Activated T-helper 9 cell treated with anti-CD3 and anti-CD28 coated beads, Interleukin-2, amount 50 U/mL, for 16 hours (primary cell): Measurements from ENCODE around the gene ELOVL6.

Source experiments
- DNase-seq: peaks from one replicate; pipeline ENCODE4 v3.0.0-alpha.2; 2020; ENCODE audit warnings: low read depth

The ELOVL6 gene

DNA sequence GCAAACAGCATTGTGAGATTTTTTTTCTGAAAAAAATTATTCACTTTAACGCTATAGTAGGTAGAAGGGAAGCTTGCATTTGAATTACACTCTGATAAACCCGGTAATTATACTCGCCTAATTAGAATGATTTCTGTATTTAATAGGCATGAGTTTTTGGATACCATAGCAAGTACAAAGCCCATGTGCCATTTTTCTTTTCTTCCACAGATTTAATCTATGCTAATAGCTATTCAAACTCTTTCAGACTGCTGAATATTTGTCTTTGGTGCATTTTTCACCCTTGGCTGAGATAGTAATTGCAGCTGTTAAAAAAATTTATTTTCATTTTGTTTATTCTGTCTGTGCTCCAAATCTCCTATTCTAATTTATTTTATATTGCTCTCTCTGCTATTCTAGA is 172.7 kb downstream of the ELOVL6 start:
- no peak for DNase-seq

DNA sequence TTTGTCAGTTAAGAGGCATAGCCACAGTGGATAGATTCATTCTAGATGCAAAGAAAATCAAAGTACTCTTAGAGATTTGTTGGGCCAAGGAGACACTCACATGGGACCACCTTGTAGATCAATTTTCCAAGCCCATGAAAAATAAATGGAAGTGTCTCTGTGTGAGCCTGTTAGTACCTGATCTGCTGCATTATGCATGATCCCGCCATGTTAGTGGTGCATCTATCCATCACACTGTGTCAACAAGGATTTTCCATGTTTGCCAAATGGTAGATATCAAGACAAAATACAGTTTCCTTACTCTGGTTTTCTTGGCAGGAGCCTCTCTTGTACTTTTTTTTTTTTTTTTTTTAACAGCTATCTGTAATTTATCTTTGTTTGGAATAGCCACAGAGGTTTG is 173.4 kb downstream of the ELOVL6 start:
- DNase-seq: no peak

DNA sequence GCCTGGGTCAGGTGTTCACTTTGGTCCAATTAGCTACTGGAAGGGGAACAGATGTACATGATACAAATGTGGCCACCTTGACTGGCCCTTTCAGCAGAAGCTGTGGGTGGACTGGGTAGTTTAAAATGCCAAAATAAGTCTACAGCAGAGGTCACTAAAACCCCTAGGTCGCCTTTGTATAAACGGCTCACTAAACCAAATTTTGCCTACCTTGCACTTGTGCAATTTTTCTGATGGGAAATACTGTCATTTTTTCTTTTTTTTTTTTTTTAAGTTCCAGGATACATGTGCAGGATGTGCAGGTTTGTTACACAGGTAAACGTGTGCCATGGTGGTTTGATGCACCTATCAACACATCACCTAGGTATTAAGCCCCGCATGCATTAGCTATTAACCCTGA is 176.0 kb downstream of the ELOVL6 start:
- DNase-seq: no peak

DNA sequence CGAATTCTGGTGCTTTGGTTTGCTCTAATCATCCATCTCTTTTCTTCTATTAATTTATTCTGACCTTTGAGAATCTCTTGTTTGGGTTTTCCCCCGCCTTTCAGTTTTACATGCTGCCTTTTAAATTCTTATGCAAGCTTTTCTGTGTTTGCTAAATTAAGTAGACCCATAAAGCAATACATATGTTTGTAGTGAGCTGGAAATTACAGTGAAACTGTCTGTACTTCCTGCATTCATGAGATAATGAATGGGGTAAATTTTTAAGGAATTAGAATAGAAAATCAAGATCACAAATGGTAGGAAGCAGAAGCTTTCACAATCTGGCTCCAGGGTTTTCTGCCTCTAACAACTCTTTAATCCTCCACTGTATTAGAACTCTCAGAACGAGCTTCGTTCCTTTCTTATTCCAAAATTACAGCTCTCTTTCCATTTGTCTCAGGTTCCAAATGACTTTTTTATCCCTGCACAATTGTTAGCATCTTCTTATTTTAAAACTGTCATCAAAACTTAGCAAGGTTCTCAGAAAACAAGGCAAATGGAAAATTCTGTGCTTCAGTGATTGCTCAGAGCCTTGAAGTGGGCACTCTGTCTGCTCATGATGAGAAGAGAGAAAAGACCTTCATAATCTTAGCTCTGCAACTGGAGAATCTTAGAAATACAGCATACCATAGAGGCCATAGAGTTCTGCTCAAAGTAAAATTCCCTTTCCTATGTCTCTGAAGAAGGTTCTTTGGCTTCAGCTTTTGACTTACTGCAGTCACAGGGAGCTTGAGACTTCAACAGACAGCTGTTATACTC is 177.6 kb downstream of the ELOVL6 start:
- no peak for DNase-seq

DNA sequence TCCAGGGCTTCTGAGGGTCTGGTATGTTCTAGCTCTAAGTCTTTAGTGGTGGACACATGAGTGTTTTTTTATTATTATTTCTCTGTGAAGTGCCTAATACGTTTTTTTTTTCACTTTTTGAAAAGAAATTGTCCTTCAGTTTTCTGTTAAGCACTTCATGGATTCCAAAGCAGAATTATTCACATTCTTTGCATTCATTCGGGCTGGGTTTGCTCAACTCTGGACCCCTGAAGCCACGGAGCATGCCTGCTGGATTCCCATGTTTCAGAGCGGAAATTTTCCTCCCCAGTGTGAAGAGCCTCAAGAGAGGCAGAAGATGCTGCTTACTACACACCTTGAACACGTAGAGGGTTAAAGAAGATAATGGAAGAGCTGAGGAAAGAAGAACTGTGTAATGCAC is 178.3 kb downstream of the ELOVL6 start:
- no peak for DNase-seq

DNA sequence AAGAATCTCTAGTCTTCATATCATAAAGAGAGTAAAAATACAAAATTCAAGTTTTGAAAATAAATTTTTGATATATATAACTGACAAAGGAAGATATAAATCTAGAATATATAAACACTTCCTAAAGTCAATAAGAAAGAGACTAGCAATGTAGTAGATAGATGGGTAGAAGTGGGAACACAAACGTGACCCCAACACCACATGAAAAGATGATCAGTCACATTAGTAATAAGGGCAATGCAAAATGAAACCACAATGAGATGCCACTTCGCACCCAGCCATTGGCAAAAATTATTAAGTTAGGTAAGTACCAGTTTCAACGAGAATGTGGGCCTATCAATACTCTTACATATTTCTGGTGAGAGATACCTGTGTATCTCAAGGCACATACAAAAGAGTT is 179.3 kb downstream of the ELOVL6 start:
- no peak for DNase-seq

DNA sequence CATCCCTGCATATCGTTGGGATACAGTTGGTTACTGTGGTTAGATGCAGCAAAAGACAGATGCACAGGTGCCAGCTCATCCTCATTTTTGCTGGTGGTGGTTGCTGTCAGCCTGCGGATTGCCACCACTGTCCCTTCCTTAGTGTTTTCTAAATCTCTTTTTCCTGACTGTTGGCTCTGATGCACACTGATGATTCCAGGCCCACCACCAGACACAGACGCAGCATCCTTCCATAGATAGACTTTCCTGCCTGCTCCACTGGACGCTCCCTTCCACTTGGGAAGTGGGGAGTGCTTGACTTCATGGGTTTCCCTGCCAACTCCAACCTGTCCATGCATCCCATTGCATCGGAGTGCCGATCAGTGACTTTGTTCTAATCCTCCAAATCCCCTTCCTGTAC is 184.2 kb downstream of the ELOVL6 start:
- DNase-seq: no peak

DNA sequence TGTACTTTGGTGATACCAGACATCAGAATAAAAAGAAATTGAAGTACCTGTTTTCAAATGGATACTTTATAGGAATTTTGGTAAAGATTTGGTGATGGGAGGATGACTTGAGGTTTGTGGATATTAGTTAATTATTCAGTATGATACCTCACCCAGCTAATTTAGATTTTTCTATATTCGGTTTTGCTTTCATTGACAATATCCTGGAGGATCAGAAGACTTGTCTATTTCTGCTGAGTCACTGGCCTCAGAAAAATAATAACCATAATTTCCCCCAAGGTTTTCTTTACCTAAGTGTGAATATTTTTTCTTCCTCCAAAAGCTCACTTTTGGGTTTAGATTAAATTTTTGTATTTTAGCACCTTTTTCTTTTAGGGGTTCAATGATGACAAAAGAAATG is 185.5 kb downstream of the ELOVL6 start:
- DNase-seq: no peak

DNA sequence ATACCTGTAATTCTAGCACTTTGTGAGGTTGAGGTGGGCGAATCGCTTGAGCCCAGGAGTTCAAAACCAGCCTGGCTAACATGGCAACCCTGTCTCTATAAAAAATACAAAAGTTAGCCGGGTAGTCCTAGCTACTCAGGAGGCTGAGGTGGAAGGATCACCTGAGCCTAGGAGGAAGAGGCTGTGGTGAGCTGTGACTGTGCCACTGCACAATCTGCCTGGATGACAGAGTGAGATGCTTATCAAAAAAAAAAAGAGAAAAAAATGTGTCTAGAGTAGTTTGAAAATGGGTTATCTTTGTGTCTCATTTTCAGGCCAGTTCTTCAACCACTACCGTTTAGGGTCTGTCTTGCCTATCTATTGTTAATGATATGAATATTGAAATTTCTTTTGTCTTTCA is 187.6 kb downstream of the ELOVL6 start:
- no peak for DNase-seq

DNA sequence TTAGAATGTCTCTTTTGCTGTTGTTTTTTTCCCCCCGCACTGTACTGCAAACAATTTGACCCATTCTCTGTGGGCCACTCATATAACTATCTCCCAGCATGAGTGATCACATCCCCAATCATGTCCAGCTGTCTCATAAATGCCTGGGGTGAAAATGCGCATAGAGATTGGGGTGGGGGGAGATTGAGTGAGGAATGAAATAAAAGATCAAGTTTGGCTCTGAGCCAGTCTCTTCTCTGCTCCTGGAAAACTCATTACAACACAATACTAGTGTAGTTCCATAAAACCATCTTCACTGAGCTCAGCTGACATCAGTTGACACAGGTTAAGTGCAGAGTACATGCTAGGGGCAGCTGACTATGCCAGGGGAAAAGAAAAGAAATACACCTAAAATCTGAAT is 188.9 kb downstream of the ELOVL6 start:
- DNase-seq: no peak

DNA sequence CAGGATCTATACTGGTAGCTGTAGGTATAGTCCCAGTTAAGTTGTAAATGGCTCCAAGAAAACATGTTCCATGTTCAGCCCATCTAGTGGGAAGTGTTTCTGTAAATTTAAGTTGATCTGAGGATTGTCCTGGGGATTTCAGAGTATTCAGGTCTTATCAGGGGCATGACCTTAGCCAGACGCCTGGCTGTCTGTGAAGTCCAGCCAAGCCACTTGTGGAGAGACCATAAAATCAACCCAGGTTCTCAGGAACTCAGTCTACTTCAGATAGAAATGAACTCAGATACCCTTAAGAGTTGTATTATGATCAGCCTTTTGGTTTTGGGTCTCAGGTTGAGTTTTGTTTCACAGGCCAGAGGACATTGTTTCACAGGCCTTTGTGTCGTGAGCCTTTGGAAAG is 189.9 kb downstream of the ELOVL6 start:
- no peak for DNase-seq

DNA sequence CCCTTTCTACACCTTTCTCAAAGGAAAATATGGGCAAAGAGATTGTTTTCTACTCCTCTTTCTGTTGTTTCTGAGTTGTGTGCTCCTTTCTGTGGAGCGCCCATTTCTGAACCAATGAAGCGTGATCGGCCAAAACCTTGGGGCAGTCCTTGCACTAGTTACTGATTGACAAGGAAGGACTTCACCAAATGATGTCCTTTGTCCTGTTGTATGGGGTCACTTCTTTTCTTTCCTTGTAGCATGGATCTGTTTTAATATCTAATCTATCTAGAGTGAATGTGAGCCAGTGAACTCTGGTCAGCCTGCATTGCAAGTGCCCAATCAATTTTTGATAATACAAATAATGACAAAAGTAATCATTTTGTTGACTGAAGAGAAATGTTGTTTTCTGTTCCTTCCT is 191.2 kb downstream of the ELOVL6 start:
- DNase-seq: no peak

DNA sequence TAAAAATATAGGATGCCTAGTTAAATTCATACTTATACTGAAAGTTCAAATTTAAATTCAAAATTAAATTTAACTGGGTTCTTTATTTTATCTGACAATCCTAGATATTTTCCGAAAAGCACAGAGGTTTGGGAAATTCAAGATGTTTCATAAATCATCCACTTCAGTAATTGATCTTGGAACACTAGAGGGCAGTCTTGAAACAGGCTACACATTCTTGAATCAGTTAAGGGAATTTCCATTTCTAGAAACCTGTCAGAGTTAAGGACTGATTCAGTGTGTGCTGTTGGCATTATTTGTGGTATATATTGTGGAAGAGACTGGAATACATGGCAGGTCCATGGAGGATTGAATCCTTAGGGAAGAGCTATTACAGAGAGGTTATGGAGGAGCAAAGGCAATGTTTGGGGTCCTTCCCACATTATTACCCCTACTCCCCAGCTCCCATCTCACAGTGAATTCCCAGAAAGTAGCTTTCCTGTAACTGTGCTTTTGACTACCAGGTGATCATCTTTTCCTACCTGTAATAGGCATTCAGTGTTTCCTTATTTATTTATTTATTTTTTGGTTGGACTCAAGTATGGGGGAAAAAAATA is 192.9 kb downstream of the ELOVL6 start:
- no peak for DNase-seq

DNA sequence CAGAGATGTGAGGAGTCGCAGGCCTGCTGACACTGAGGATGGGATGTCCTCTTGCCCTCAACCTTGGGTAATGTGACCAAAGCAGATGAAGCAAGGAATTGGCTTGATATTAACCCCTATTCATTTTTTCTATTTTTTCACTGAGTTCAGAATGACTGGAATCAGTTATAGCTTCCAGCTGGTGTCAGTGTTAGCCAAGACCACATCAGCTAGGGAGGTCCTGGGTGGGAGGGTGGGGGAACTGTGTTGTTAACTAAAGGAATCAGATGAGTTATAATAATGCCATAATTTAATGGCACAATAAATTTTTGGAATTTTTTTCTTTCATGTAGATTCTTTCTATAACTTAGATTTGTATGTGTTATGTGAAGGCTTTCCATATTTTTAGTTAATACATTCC is 193.9 kb downstream of the ELOVL6 start:
- no peak for DNase-seq

DNA sequence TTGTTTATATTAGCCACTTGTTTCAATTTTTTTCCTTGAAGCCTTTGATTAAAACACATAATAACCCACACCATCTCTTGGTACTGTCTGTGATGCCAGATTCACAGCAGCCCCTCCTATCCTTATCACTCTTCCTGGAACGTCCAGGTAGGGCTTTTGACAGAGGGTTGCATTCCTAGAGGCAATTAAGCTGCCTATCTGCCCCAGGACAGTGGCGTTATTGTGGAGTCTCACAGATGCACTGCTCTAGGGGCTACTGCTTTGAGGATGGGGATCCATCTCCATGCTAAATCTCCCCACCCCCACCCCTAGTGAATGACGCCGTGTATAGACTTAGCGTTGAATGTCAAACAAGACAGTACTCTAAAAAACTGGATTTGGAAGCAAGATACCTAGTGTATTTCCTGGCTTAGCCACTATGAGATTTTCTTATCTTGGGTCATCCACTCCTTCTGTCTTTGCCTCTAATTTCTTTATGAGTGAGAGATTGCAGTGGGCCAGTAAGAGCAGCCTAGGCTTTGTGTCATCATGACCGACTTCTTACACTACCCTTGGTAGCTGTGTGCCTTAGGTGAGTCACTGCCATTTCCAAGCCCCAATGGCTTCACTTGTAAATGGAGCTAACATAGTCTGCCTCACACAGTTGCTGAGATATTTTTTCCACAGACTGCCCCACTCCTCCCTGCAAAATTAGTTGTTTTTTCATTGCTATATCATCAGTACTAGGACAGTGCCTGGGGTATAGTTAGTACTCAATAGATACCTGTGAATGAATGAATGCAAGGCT is 194.8 kb downstream of the ELOVL6 start:
- DNase-seq: no peak

DNA sequence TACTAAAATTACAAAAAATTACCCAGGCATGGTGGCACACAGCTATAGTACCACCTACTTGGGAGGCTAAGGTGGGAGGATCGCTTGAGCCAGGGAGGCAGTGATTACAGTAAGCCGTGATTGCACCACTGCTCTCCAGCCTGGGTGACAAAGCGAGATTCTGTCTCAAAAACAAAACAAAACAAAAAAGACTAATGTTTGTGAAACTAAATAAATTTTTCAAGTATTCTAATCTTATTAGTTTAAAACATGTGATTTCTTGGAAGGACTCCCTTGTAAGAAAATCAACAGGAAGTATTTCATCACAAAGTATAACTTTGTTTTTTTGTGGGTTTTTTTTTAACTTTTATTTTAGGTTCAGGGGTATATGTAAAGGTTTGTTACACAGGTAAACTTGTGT is 196.1 kb downstream of the ELOVL6 start:
- DNase-seq: no peak

DNA sequence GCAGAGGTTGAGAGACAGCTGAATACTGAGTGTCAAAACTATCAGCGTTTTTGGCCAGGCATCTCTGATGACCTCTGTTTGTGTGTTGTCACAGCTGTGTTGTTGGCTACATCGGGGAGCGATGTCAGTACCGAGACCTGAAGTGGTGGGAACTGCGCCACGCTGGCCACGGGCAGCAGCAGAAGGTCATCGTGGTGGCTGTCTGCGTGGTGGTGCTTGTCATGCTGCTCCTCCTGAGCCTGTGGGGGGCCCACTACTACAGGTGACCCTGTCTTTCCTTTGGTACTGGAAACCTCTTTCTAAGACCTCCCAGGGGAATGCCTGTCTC is 198.9 kb downstream of the ELOVL6 start:
- no peak for DNase-seq

DNA sequence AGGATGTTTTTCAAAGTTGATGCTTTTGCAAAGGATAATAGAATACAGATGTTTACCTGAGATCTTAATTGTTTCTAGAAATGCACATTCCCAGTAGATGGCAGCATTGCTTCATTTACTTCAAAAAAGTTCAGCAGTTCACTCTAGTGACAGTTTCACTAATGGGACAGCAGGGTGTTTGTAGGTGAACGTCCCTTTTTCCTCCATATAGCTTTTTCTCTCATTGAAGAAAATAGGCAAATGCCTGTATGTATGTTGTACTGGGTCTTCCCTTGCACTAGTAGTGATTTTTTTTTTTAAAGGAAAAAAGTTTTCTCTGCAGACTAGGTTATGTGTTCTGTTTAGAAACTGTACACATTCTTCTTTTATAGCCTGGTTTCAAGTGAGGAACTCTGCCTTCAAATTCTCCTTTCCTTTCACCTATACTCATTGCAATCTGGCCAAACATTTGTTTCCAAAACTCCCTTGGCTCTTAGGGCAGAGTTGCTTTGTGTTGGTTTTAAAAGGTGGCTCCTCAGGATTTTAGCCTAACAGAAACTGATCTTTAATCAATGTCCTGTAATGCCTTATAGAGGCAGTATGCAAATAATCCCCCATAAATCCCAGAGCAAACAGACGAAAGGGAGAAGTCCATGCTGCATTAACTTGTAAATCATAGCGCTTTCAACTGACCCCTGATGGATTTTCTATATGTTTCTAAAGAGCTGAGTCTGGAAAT is 199.4 kb downstream of the ELOVL6 start:
- DNase-seq: no peak

DNA sequence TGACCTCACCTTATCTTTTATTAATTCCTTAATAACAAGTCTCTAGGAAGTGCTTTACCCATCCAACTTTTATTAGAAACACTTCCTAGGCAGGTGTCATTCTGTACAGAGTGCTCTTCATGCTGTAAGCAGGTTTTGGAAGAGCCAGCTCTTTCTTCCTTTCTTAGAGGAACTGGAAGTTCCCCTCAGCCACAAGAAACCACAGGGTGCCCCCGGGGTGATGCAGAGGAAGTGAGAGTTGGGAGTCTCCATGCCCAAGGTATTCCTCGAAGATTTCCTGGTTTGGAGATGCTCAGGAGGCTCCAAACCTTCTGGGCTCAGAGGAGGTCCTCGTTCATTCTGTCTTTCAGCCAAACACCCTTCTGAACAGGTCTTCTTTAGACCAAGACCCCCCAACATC is 201.9 kb downstream of the ELOVL6 start:
- no peak for DNase-seq
